Uterus (tissue), 2 donors: ENCODE data around the gene SF3B3.

Experiments used
- CTCF ChIP-seq, 4 experiments: fragments of 200-600 bp in 2 of 4; fragments of 450-650 bp in 2 of 4; sonication (generic) in 2 of 4; IDR thresholded peaks; one replicate each; pipeline ENCODE4 v1.5.1; 2016 to 2019; ENCODE audit warnings: antibody characterized with exemption in 4 of 4, mild to moderate bottlenecking in 2 of 4, moderate library complexity in 1 of 4
- POLR2A ChIP-seq, 2 donors: fragments of 450-650 bp; IDR thresholded peaks; one replicate each; pipeline ENCODE4 v1.6.1; 2016; ENCODE audit warnings: antibody characterized with exemption in 2 of 2, mild to moderate bottlenecking in 1 of 2, moderate library complexity in 1 of 2

- TF ChIP-seq CTCF (IDR thresholded peaks at IDR 0.05) (no peak), POLR2A (IDR thresholded peaks at IDR 0.05) (no peak)
Observed at GRCh38 chr16:70548936-70549335, 25.3 kb downstream of the SF3B3 start.
